PFSK-1 (cell line): ENCODE results near the gene MED28.

ENCODE experiments used
- POLR2AphosphoS5 ChIP-seq: IDR thresholded peaks from 2 replicates; pipeline ENCODE4 v1.6.1; 2012; ENCODE audit warnings: low read depth, mild to moderate bottlenecking, control low read depth, low read length, moderate library complexity
- REST ChIP-seq, 2 experiments: IDR thresholded peaks; 2 replicates each; pipeline versions ENCODE4 v1.6.1 to v1.8.0; 2011 to 2012; ENCODE audit warnings: low read depth in 2 of 2, low read length in 2 of 2, control low read depth in 1 of 2, inconsistent platforms in 1 of 2, mild to moderate bottlenecking in 1 of 2, moderate library complexity in 1 of 2; ENCODE audit not compliant: insufficient read depth in 1 of 2
- SIN3A ChIP-seq: IDR thresholded peaks from 2 replicates; pipeline ENCODE4 v1.6.1; 2012; ENCODE audit warnings: mild to moderate bottlenecking, low read length, moderate library complexity, borderline replicate concordance; ENCODE audit not compliant: insufficient read depth
- TAF1 ChIP-seq: IDR thresholded peaks from 2 replicates; pipeline ENCODE4 v1.6.1; 2012; ENCODE audit warnings: low read length, control low read depth, borderline replicate concordance; ENCODE audit not compliant: insufficient read depth

- TF ChIP-seq REST (IDR thresholded peaks at IDR 0.05; ENCODE audit: insufficient read depth in 1 of 2, low read depth in 2 of 2, low read length in 2 of 2) (no peak), POLR2AphosphoS5 (no peak), SIN3A (no peak), TAF1 (no peak)
These were observed 30.5 kb upstream of the MED28 start for GRCh38 chr4:17583941-17584340.
